Measurements from ENCODE around the gene KLHL10. TPM values are rescaled to one million over a fixed set of nuclear protein-coding genes. Genes with fewer than 3 reads are reported as not detected.
A peak's percentile ranks its signal among the peaks of the same experiment; 100 is the strongest.

KLHL10 gene
- total and polyA plus RNA-seq, 2 of the 13 experiments (the other 11 are each of a cell fraction or from before 2014, with no cell fraction given): 0.04 to 0.08 TPM

- TF ChIP-seq REL (CRISPR knock-in tag; conservative IDR thresholded peaks at IDR 0.05) (peak; percentile 82; the same call in 1 of the 2 replicates), TGIF2 (CRISPR knock-in tag; IDR thresholded peaks at IDR 0.05) (no peak), ZNF224 (CRISPR knock-in tag; IDR thresholded peaks at IDR 0.05) (0 out of 2 replicates have a peak, but pooled peaks have one; percentile 56), KDM6A (CRISPR knock-in tag; IDR thresholded peaks at IDR 0.05; ENCODE audit: low read depth) (no peak), YY1 (IDR thresholded peaks at IDR 0.05; ENCODE audit: insufficient read depth, insufficient replicate concordance, low read depth, low read length) (peak; percentile 7), ZNF563 (CRISPR knock-in tag; IDR thresholded peaks at IDR 0.05) (peak; percentile 83), PHF8 (CRISPR knock-in tag; IDR thresholded peaks at IDR 0.05) (peak; percentile 93), ZNF616 (CRISPR knock-in tag; IDR thresholded peaks at IDR 0.05; ENCODE audit: low read depth) (peak; percentile 65; the same call in 1 of the 2 replicates), ZNF317 (CRISPR knock-in tag; IDR thresholded peaks at IDR 0.05) (no peak), HIVEP1 (CRISPR knock-in tag; IDR thresholded peaks at IDR 0.05) (no peak), SALL2 (CRISPR knock-in tag; IDR thresholded peaks at IDR 0.05) (peak; percentile 20), POGZ (CRISPR knock-in tag; IDR thresholded peaks at IDR 0.05) (no peak), REXO4 (CRISPR knock-in tag; IDR thresholded peaks at IDR 0.05; ENCODE audit: borderline replicate concordance) (no peak), TMF1 (CRISPR knock-in tag; IDR thresholded peaks at IDR 0.05; ENCODE audit: low read depth) (no peak), BRF2 (CRISPR knock-in tag; IDR thresholded peaks at IDR 0.05) (peak; percentile 56; the same call in 1 of the 2 replicates), ZNF672 (CRISPR knock-in tag; IDR thresholded peaks at IDR 0.05) (no peak), ZNF761 (CRISPR knock-in tag; conservative IDR thresholded peaks at IDR 0.05) (0 out of 2 replicates have a peak, but pooled peaks have one; percentile 62), FIP1L1 (IDR thresholded peaks at IDR 0.05; ENCODE audit: borderline replicate concordance, insufficient read depth, low read depth, low read length) (no peak), ZNF687 (CRISPR knock-in tag; IDR thresholded peaks at IDR 0.05) (peak; percentile 93)
- TF ChIP-seq, protein P1, sequence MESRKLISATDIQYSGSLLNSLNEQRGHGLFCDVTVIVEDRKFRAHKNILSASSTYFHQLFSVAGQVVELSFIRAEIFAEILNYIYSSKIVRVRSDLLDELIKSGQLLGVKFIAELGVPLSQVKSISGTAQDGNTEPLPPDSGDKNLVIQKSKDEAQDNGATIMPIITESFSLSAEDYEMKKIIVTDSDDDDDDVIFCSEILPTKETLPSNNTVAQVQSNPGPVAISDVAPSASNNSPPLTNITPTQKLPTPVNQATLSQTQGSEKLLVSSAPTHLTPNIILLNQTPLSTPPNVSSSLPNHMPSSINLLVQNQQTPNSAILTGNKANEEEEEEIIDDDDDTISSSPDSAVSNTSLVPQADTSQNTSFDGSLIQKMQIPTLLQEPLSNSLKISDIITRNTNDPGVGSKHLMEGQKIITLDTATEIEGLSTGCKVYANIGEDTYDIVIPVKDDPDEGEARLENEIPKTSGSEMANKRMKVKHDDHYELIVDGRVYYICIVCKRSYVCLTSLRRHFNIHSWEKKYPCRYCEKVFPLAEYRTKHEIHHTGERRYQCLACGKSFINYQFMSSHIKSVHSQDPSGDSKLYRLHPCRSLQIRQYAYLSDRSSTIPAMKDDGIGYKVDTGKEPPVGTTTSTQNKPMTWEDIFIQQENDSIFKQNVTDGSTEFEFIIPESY (CRISPR knock-in tag; IDR thresholded peaks at IDR 0.05): no peak
- TF ChIP-seq, protein P2, sequence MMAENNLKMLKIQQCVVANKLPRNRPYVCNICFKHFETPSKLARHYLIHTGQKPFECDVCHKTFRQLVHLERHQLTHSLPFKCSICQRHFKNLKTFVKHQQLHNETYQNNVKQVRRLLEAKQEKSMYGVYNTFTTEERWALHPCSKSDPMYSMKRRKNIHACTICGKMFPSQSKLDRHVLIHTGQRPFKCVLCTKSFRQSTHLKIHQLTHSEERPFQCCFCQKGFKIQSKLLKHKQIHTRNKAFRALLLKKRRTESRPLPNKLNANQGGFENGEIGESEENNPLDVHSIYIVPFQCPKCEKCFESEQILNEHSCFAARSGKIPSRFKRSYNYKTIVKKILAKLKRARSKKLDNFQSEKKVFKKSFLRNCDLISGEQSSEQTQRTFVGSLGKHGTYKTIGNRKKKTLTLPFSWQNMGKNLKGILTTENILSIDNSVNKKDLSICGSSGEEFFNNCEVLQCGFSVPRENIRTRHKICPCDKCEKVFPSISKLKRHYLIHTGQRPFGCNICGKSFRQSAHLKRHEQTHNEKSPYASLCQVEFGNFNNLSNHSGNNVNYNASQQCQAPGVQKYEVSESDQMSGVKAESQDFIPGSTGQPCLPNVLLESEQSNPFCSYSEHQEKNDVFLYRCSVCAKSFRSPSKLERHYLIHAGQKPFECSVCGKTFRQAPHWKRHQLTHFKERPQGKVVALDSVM (CRISPR knock-in tag; IDR thresholded peaks at IDR 0.05): no peak
These were observed 1.6 kb upstream of the KLHL10 start, which contains the start of gene NT5C3B (continued) for GRCh38 chr17:41835800-41836549.
